DND-41 (cell line): Measurements from ENCODE around the gene ATP5F1C.

Experiments used
- EZH2 ChIP-seq: IDR thresholded peaks from 3 replicates; pipeline ENCODE4 v1.6.1; 2012; ENCODE audit warnings: borderline replicate concordance, low read depth, mild to moderate bottlenecking, moderate library complexity, low read length, inconsistent platforms; ENCODE audit not compliant: severe bottlenecking
- TF ChIP-seq, protein P1 (sequence below): IDR thresholded peaks from 2 replicates; pipeline ENCODE4 v1.5.1; 2012; ENCODE audit warnings: borderline replicate concordance, low read length, moderate library complexity, mild to moderate bottlenecking; ENCODE audit not compliant: poor library complexity, severe bottlenecking; ENCODE audit errors: extremely low read depth

- TF ChIP-seq, protein P1, sequence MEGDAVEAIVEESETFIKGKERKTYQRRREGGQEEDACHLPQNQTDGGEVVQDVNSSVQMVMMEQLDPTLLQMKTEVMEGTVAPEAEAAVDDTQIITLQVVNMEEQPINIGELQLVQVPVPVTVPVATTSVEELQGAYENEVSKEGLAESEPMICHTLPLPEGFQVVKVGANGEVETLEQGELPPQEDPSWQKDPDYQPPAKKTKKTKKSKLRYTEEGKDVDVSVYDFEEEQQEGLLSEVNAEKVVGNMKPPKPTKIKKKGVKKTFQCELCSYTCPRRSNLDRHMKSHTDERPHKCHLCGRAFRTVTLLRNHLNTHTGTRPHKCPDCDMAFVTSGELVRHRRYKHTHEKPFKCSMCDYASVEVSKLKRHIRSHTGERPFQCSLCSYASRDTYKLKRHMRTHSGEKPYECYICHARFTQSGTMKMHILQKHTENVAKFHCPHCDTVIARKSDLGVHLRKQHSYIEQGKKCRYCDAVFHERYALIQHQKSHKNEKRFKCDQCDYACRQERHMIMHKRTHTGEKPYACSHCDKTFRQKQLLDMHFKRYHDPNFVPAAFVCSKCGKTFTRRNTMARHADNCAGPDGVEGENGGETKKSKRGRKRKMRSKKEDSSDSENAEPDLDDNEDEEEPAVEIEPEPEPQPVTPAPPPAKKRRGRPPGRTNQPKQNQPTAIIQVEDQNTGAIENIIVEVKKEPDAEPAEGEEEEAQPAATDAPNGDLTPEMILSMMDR = peak; percentile 38
- no peak for TF ChIP-seq EZH2
These were observed 31.1 kb downstream of the ATP5F1C start for GRCh38 chr10:7819121-7819460.
